NCI-H446 treated with DMSO at 0.1 percent for 48 hours (cell line): ENCODE data around the gene CLDN4.
"Not testable (repeated sequence)": the region's sequence is repeated elsewhere in the genome, so short reads cannot be mapped to it uniquely, and the experiment has no call there.

Source experiments
- DNase-seq: peaks from one replicate; lab custom pipeline; 2025; lab: John Stamatoyannopoulos, UW

CLDN4 gene, protein sequence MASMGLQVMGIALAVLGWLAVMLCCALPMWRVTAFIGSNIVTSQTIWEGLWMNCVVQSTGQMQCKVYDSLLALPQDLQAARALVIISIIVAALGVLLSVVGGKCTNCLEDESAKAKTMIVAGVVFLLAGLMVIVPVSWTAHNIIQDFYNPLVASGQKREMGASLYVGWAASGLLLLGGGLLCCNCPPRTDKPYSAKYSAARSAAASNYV

DNA sequence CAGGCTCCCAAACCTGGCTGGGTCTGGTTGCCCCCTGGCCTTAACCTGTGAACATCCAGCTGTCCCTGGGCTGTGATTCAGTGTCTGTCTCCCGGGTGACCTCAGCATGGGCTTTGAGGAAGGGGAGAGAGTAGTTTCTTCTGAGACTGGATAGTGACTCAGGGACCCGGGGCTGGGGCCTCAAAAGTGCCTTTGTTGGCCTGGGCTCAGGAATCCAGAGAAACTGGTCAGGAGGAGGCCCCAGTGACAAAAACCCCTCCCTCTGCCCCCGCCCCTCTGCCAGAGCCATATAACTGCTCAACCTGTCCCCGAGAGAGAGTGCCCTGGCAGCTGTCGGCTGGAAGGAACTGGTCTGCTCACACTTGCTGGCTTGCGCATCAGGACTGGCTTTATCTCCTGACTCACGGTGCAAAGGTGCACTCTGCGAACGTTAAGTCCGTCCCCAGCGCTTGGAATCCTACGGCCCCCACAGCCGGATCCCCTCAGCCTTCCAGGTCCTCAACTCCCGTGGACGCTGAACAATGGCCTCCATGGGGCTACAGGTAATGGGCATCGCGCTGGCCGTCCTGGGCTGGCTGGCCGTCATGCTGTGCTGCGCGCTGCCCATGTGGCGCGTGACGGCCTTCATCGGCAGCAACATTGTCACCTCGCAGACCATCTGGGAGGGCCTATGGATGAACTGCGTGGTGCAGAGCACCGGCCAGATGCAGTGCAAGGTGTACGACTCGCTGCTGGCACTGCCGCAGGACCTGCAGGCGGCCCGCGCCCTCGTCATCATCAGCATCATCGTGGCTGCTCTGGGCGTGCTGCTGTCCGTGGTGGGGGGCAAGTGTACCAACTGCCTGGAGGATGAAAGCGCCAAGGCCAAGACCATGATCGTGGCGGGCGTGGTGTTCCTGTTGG lies at the start of gene CLDN4:
Gene CLDN4 (plus strand): TSS at position 316 of the 903 bp plus-strand sequence. CDS start 206 bp downstream, at position 522.
- no peak for DNase-seq

DNA sequence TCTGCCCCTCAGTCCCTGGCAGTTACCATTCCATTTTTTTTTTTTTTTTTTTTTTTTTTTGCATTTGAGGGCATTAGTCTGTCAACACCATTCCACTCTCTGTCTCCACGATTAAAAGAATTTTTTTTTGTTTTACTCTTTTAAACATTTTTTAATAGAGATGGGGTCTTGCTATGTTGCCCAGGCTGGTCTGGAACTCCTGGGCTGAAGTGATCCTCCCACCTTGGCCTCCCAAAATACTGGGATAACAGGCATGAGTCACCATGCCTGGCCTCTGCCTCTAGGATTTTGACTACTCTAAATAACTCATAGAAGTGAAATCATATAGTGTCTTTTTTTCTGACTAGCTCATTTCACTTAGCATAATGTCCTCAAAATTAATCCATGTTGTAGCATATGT lies 44.2 kb upstream of the CLDN4 start:
- DNase-seq = no peak

DNA sequence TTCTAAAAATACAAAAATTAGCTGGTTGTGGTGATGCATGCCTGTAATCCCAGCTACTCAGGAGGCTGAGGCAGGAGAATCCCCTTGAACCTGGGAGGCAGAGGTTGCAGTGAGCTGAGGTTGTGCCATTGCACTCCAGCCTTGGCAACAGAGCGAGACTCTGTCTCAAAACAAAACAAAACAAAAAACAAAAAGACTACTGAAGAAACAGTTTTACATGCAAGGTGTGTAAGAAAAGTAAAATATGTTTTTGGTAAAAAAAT lies 43.1 kb upstream of the CLDN4 start:
- DNase-seq = not testable (repeated sequence)

DNA sequence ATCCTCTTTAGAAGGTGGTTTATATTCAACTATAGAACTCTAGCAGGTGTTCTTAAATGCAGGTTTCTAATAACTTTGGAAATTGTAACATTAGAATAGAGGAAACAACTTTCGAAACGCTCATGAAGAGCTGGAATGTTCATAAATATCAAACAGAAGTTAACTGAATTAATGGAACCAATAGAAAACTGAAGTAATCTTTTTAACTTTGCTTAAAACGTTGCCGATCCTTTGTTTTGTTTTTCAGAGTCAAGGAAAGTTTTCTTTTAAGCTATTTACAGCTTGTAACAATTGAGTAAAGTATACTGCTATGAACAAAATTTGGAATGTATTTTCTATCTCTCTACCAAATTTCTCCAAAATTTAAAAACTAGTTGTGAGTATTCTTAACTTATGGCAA lies 41.7 kb upstream of the CLDN4 start:
- DNase-seq = no peak

DNA sequence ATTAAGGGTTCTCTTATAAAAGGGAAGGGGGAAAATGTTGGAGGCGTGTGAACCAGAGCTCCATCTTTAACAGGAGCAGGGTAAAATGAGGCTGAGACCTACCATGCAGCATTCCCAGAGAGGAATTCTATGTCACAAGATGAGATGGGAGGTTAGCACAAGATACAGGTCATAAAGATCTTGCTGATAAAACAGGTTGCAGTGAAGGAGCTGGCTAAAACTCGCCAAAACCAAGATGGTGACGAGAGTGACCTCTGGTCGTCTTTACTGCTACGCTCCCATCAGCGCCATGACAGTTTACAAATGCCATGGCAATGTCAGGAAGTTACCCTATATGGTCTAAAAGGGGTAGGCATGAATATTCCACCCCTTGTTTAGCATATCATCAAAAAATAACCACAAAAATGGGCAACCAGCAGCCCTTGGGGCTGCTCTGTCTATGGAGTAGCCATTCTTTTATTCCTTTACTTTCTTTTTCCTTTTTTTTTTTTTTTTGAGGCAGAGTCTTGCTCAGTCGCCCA lies 39.6 kb upstream of the CLDN4 start:
- not testable (repeated sequence) for DNase-seq

DNA sequence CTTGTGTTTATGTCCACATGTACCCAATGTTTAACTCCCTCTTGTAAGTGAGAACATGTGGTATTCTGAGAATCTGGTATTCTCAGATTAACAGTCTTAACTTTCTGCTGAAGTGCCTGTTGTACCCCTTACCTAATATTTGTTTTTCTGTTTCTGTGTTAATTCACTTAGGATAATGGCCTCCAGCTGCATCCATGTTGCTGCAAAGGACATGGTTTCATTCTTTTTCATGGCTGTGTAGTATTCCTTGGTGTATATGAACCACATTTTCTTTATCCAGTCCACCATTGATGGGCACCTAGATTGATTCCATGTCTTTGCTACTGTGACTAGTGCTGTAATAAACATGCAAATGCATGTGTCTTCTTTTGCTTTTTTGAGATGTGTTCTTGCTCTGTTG lies 35.6 kb upstream of the CLDN4 start:
- DNase-seq = not testable (repeated sequence)

DNA sequence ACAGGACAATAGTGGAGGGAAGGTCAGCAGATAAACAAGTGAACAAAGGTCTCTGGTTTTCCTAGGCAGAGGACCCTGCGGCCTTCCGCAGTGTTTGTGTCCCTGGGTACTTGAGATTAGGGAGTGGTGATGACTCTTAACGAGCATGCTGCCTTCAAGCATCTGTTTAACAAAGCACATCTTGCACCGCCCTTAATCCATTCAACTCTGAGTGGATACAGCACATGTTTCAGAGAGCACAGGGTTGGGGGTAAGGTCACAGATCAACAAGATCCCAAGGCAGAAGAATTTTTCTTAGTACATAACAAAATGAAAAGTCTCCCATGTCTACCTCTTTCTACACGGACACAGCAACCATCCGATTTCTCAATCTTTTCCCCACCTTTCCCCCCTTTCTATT lies 34.1 kb upstream of the CLDN4 start:
- DNase-seq = not testable (repeated sequence)

DNA sequence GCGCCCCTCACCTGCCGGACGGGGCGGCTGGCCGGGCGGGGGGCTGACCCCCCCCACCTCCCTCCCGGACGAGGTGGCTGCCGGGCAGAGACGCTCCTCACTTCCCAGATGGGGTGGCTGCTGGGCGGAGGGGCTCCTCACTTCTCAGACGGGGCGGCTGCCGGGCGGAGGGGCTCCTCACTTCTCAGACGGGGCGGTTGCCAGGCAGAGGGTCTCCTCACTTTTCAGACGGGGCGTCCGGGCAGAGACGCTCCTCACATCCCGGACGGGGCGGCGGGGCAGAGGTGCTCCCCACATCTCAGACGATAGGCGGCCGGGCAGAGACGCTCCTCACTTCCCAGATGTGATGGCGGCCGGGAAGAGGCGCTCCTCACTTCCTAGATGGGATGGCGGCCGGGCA lies 33.6 kb upstream of the CLDN4 start:
- DNase-seq = not testable (repeated sequence)

DNA sequence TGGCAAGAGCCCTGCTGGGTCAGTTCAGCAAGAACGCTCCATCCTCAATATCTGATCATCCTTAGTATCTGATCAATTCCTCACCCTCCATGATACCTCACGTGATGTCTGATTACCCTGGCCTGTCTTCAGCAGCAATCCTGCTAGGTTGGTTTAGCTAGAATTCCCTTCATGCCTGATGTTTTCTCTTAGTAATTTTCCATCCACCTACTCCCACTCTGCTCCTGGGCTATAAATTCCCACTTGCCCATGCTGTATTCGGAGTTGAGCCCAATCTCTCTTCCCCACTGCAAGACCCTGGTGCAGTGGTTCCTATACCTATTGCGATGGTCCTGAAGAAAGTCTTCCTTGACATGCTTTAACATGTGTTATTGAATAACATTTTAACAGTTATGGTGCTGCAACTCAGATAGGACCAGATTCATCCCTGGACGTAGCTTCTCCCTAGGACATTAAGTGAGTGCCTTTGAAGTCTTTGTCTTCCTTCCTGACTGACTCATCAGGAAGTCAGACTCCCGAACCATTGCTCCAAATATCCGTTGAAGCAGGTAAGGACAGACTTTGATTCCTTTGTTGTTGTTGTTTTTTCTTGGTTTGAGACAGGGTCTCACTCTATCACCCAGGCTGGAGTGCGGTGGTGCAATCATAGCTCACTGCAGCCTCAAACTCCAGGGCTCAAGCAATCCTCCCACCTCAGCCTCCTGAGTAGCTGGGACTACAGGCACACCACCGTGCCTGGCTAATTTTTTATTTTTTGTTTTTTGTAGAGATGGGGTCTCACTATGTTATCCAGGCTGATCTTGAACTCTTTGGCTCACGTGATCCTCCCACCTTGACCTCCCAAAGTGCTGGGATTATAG lies 31.3 kb upstream of the CLDN4 start:
- DNase-seq = no peak

DNA sequence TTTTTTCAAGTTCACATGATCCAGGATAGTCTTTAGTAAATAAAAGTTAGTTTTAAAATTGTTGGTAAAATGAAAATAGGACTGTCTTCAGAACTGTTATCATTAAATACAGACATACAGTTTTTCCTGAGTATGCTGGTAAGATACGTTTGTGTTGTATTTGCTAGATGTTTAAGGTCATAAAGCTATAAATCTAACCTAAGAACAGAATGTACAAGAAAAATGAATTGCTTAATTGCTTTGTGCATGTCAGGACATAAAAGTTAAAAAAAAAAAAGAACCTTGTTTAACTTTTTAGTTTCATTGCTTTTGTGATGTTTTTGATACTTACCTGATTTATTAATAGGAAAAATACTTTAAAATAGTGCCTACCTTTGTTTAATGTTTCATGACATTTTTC lies 29.2 kb upstream of the CLDN4 start:
- DNase-seq = no peak

DNA sequence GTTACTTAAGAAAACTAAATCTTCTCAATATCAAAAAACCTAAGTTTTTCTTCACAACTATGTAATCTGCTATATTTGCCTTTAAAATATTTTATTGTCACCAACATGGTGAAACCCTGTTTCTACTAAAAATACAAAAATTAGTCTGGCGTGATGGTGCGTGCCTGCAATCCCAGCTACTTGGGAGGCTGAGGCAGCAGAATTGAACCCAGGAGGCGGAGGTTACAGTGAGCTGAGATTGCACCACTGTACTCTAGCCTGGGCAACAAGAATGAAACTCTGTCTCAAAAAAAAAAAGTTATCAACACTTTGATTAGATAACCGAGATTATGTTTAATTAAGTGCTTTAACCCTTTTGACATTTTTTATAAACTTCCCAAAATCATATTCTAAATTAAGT lies 28.3 kb upstream of the CLDN4 start:
- no peak for DNase-seq

DNA sequence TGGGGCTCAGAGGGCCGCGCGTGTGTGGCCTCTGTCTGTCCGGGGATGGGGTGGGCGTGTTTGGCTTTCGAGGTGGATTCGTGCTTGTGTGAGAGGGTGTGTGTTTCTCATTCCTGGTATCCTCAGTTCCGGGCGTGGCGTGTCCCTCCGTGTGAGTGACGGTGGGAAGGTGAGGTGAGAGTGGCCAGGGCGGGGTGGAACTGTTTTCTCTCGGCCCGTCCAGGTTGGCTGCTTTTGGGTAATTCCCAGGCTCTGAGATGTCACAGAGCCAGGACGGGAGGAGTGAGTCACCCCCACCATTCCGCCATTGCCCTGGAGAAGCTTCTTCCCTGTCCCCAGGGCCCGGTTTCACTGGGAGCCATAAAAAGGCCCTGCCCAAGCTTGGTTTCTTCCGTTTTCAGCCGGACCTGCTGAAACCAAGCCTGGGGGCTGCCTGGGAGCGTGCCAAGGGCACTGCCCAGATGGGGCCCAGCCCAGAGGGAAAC lies 21.3 kb upstream of the CLDN4 start:
- no peak for DNase-seq

DNA sequence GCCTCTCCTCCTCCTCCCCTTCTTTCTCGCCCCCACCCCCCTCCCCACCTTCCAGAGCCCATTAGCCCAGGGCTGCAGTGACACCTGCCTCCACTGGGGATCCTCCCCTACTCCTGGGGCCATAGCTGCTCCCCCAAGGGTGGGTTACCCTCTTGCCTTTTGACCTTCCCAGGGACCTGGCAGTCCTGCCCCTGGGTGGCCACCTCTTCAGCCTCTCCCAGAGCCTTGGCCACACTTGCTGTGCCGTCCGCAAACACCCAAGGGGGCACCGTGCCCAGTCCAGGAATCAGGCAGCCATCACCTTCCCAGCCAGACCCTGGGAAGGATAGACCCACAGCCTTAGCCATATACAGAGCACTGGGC lies 19.8 kb upstream of the CLDN4 start:
- no peak for DNase-seq

DNA sequence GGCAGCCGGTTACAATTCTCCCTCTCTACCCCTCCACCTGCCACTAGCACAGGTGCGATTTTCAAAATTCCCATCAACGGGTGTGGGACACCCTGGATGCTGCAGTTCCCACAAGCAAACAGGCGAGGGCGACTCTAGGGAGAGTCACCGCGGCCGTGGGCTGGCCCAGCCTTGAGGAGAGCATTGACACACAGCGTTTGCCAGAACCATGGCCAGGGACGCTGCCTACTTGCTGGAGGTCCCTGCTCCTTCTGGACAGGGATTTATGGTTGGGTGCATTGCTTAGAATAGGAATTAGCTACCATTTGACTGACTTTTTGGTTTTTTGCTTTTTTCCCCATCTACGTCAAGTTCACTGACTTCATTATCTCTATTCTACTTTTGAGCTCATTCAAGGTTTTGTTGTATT lies 19.0 kb upstream of the CLDN4 start:
- no peak for DNase-seq

DNA sequence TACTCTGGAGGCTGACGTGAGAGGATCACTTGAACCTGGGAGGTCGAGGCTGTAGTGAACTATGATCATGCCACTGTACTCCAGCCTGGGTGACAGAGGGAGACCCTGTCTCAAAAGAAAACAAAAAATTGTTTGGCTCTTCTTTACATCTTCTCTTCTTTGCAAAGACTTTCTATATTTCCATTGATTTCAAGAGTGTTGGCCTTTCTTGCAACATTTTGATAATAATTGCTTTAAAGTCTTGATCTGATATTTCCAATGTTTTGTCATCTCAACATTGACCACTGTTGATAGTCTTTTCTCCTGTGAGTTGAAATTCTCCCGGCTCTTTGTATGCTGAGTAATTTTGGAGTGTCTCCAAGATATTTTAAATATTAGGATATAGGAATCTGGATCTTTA lies 17.8 kb upstream of the CLDN4 start:
- DNase-seq = no peak

DNA sequence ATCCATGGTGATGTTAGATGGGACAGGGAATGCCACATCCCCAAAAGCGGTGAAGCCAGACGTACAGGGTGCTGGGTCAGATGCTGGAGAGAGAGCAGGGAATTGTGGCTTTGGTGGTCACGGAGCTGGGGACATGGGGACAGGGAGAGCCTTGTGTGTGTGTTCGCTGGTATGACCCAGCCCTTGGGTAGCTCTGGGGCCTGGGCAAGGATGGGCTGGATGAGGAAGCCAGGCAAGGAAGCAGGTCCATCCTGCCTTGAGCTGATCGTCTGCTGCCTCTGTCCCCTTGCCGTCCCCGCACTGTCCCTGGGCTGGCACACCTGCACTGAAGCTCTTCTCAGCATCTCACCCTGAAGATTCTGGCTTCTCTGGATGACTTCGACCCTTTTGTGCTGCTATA lies 15.4 kb upstream of the CLDN4 start:
- no peak for DNase-seq

DNA sequence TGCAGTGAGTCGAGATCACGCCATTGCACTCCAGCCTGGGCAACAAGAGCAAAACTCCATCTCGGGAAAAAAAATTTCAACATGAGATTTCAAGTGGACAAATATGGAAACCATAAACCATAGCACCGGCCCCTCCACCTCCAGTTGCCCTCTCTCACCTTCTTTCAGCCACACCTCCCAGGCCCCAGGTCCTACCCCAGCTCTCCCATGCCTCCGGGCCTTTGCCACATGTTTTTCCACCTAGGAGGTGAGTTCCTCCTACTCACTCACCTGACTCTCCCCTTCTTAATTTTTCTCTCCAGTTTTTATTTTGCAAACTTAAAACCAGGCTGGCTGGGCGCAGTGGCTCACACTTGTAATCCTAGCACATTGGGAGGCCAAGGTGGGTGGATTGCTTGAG lies 13.7 kb upstream of the CLDN4 start:
- no peak for DNase-seq

DNA sequence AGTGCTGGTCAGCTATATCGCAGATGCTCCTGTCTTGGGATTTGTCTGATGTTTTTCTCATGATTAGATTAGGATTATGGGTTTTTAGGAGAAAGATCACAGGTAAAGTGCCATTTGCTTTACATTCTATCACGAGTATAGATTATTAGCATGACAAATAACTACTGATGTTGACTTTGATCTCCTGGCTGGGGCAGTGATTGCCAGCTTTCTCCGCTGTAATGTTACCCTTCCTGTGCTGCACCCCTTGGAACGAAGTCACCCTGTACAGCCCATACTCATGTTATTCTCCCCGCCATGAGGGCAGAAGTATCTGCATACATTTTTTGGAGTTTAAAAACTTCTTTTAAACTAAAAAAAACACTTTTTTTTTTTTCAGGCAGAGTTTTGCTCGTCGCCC lies 10.8 kb upstream of the CLDN4 start:
- no peak for DNase-seq

DNA sequence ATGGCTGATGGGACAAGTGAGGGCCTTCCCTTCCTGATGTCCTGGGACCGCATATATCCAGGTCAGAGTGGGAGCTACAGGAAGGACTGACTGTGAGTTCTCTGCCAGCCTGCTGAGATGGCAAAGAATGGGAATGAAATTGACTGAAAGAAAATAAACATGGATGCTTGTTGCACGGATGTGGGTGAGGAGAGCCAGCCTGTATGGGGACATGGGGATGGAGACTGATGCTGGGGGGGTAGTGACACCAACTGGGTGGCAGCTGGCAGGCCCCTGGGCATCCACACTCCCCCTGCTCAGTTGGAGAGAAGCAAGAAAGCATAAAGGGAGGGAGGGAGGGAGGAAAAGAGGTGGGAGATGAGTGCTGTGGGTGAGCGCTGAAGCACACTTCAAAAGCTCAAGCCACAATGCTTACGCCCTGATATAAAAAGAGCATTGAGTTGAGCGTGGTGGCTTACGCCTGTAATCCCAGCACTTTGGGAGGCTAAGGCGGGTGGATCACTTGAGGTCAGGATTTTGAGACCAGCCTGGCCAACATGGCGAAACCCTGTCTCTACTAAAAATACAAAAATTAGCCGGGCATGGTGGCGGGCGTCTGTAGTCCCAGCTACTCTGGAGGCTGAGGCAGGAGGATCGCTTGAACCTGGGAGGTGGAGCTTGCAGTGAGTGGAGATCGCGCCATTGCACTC lies 9.1 kb upstream of the CLDN4 start:
- not testable (repeated sequence) for DNase-seq

DNA sequence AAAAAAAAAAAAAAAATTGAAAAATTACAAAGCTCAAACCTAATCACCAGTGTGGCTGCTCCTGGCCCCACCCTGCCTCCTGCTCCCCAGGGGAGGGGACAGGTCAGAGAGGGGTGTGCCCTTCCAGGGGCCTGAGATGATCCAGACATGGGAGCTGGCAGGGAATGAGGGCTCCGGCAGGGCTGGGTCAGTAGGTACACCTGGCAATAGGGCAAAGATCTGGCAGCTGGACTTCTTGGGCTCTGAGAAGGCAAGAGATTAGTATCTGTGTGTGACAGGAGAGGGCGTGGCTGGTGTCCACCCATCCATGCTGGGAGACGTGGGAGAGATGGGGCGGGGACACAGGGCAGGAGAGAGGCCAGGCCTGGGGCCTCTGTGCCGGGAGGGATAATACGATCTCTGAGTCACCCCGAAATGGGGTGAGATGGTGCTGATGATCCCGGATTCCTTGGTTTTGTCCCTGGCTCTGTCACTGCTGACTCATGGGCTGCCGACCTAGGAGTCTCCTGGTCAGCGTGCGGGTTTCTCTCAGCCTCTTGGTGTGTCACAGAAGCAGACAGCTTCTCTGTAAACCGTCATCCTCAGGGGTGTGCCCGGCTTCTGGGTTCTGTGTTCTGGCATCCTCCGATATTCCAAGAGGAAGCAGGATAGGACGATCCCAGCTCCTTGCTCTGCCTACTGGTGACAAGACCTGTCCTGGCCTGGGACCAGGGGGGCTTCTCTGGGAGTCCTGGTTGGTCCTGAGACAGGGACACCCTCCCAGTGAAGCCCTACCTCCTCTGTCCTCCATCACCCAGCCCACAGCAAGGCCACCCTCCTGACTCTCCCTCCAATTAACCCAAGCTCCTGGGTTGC lies 8.2 kb upstream of the CLDN4 start:
- no peak for DNase-seq

DNA sequence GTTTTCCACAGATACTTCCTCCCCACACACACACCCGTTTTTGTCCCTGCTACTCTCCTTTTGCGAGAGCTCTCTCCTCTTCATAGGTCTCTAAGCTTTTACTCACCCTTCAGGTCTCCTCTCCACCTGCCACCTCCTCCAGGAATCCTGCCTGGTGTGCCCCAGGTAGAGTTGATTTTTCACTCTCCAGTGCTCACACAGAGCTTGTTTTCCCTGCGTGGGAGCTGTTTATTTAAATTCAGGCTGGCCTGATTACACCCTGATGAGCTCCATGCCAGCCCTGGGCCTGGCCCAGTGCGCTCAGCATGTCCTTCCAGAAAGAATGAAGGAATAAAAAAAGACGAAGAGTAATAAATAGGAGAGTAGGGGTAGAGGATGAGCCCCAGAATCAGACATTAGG lies 7.5 kb upstream of the CLDN4 start:
- DNase-seq = no peak
